ENCODE results near the gene PDLIM3. TPM values are rescaled to one million over a fixed set of nuclear protein-coding genes. Genes with fewer than 3 reads are reported as not detected.

Gene PDLIM3
- total RNA-seq, 1 donor from 2014 or later, result 265 TPM

DNA sequence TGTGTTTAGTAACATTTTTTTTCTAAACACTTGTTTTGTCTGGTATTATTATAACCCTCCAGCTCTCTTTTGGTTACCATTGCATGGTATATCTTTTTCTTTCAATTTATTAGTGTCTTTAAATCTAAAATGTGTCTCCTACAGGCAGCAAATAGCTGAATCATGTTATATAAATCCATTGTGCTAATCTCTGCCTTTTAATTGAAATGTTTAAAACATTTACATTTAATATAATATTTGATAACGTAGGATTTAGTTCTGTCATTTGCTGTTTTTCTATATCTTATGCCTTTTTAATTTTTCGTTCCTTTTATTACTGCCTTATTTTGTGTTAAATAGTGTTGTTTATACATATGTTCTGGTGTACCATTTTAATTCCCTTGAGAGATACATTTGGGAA lies 46.7 kb downstream of the PDLIM3 start:
- intact Hi-C loops (cut with DNase I), result no loop called here
- DNase-seq (ENCODE audit: low spot score), result no peak

DNA sequence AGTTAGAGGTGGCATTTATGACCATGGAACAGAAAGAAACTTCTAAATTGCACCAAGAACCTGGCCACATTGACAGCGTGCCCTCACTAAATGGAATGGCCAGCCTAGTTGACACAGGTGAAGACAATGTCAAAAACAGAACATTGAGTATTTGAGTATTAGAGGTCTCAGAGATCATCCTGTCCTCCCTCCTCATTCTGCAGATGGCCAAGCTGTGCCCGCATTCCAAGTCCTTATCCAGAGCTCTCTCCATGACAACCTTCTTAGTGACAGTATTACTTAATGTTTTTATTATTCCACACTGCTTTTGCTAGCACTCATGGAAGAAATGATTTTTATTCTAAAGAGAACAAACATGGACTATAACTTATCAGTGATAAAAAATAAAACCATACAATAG lies 53.9 kb downstream of the PDLIM3 start:
- intact Hi-C loops (cut with DNase I), result no loop called here
- no peak for DNase-seq (ENCODE audit: low spot score)

DNA sequence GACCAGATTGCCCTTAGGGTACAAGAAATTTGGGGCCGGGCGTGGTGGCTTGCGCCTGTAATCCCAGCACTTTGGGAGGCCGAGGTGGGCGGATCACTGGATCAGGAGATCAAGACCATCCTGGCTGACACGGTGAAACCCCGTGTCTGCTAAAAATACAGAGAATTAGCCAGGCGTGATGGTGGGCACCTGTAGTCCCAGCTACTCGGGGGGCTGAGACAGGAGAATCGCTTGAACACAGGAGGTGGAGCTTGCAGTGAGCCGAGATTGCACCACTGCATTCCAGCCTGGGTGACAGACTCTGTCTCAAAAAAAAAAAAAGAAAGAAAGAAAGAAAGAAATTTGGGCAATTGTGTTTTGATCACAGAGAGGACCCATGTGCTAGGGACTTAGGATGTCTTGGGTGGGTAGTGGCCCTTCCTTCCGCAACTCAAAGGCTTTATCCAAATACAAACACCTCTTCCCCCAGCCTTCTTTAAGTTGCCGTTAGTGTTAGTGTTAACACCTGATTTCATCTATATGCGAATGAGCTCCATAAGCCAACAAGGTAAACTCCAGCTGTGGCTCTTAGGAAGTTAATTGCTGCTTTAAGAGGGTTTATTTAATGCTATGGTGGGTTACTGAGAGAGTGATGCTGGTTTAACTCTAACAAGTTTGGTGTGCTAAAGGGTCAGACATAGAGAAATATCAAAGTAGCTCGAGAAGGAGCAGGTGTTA lies 55.1 kb downstream of the PDLIM3 start:
- no peak for DNase-seq (ENCODE audit: low spot score)
- intact Hi-C loops (cut with DNase I), result no loop called here

DNA sequence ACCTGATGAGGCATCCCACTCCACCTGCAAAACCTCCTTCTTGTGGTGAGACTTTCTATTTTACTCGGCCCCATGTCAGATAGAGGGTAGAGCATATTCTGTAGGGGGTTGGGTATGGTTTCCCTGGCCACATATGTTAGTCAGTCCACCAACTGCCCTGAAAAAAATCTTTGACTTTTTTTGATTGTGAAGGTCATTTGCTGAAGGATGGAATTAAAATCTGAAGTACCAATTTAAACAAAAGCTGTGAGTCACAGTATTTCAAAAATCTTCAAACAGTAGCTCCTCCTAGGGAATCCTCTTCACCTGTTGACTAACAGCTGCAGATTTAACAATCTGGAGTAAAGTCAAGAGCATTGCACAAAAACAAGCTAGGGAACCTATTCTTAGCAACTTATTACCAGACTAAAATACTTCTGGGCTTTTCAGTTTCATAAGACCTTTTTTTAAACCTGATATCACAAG lies 55.8 kb downstream of the PDLIM3 start:
- intact Hi-C loops (cut with DNase I), result no loop called here
- DNase-seq (ENCODE audit: low spot score), result no peak

DNA sequence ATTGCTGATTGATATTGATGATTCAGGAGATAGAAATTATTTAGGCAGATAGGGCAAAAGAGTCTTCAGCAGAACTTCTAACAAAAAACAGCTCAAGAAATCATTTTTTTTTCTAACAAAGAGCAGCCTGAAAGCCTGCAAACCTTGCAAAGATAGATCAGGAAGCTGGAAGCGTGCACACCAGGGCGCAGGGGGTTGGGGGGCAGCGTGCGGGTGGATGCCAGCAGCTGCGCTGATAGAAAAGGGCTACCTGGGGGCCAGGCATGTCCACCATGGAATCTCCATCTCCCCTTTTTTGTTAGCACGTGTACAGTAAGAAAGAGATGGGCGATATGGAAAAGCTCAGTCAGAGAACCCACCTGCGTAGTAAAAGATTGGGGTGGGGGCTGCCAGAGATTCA lies 62.1 kb downstream of the PDLIM3 start:
- intact Hi-C loops (cut with DNase I), result loop anchor here (5.0 kb wide), 3 partner anchors 39 to 271 kb away; partner anchors contain the start of genes CFAP97 and PDLIM3
- no peak for DNase-seq (ENCODE audit: low spot score)

DNA sequence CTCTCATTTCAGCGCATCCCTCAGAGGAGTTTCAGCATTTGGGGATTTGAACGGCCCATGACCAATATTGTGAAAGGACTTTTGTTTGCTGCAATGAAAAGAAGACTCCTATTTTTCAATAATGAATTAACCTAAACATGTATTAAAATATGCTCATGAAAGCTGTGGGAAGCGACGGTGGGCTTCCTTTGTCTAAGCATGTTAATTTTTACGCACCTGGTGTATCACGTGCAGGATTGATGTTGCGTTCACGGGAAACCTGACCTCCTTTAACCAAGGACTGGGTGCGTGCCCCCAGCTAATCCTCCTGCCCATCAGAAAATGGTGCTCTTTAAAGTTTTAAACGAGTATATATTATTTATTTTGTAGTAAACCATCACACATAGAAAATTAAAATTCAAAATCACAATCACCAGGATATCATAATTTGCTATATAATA lies 63.2 kb downstream of the PDLIM3 start:
- intact Hi-C loops (cut with DNase I), result loop anchor here (5.0 kb wide), 3 partner anchors 40 to 270 kb away; partner anchors contain the start of genes CFAP97 and PDLIM3
- no peak for DNase-seq (ENCODE audit: low spot score)

DNA sequence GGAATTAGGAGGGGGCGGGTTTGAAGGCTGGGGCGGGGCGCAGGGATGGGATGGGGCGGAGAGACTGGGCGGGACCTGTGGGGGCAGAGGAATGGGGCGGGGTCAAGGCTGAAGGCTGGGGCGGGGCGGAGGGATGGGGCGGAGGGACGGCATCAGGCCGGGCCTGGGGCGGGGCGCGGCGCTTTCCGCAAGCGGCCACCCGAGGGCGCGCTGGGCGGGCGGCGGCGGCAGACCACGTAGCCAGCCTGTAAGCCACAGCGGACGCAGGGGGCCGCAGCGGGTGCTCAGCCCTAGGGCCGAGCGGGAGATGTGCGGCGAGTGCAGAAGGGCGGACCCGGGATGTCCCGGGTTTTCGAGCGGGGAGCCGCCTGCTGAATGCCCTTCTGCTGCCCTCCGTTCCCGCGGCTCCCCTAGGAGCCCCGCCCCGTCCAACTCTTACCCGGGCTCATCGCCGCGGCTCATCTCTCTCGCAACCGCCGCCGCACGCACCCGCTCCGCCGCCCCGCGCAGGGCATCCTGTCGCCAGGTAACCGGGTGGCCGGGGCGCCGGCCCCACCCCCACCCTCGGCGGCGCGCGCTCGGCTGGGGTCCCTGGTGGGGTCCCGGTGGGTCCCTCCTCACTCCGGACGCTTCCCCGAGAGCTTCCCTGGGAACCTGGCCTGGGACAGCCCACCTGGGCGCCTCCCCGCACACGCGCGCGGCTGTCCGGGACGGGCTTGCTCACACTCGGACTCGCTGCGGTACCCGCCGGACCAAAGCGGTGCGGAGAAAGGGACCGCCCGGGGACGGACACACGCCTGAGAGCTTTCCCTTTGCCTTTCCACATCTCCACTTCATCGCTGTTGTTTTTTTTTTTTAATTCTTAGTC lies 63.8 kb downstream of the PDLIM3 start, which contains the start of gene CCDC110:
CCDC110 (minus strand) TSS at position 499 of the 868 bp plus-strand sequence; CDS start at position 449, 50 bp downstream.
- intact Hi-C loops (cut with DNase I), result loop anchor here (2.0 to 5.0 kb wide), 4 partner anchors 41 to 269 kb away; partner anchors contain the start of genes CFAP97 and PDLIM3
- DNase-seq (ENCODE audit: low spot score), result peak; percentile 96

DNA sequence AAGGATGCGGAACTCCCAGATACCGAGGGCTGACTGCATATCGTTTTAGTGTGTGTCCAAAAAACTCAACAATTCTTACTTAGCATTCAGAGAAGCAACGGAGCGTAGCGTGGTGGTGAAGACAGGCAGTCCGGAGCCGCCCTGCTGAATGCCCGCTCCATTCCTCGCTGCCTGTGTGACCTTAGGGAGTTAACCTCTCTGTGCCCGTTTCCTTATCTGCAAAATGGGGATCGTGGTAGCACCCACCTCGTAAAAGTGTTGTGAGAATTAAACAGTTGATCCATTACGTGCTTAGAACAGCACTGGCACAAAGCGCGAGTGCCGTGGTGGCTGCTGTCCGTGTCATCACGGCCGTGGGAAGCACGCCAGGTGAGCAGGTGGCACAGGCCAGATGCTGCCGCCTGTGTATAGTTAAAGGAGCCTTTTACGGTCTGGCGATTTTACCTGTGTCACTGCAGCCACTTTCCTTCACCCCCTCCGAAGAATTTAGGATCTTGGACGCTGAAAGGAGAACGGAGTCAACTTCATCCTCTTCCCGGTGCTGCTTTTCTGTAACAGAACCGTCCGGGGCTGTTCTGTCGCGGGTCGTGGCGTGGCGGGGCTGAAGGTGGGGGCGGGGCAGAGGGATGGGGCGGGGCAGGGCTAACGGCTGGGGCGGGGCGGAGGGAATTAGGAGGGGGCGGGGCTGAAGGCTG lies 64.7 kb downstream of the PDLIM3 start:
- DNase-seq (ENCODE audit: low spot score), result no peak
- intact Hi-C loops (cut with DNase I), result loop anchor here (2.0 to 5.0 kb wide), 4 partner anchors 42 to 268 kb away; partner anchors contain the start of genes CFAP97 and PDLIM3

DNA sequence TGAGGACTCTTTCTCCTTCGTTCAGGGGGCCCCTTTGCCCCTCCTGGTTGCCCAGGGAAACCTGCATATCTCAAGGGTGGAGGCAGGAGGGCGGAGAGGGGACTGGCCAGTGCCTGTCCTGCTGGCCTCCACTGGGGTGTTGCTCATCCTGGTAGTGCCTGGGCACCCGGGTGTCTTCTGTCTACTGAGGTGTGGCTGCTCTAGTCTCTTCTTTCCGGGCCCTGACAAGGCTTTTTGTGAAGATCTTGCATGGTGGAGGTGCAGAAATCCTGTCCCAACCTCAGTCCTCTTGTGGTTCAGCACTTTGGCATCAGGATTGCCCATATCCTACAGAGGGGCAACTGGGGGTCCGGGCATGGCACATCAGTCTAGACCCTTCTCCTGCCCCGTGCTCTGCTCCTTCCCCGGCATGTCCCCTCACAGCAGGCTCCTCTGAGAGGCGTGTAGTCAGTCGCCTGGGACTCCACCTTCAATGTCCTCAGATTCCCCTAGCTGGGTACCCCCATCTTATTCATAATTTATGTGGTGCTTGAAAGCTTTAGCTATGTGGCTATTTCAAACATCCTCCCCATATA lies 65.6 kb downstream of the PDLIM3 start:
- DNase-seq (ENCODE audit: low spot score), result no peak
- intact Hi-C loops (cut with DNase I), result loop anchor here (2.0 to 5.0 kb wide), 5 partner anchors 42 to 267 kb away; partner anchors contain the start of genes CFAP97, PDLIM3 and UFSP2

DNA sequence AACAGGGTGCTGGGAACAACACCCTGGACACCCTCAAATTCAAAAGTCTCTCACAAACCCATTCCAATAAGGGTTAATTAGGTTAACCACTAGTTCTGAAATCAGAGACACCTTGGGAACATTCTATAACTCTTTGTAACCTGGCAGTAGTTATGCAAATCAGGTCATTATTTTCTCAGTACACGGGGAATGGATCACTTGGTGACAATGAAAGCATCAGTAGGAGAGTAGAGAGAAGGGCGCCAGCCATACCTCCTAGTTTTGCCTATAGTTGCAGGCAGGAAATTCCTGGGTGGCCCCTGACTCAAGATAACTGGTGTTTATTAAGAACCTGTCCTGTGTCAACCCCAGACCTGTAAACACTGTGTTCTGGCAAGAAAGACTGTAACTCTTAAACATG lies 66.3 kb downstream of the PDLIM3 start:
- DNase-seq (ENCODE audit: low spot score), result no peak
- intact Hi-C loops (cut with DNase I), result loop anchor here (5.0 kb wide), 1 partner anchor 42 kb away; the partner anchor contains the start of gene UFSP2

DNA sequence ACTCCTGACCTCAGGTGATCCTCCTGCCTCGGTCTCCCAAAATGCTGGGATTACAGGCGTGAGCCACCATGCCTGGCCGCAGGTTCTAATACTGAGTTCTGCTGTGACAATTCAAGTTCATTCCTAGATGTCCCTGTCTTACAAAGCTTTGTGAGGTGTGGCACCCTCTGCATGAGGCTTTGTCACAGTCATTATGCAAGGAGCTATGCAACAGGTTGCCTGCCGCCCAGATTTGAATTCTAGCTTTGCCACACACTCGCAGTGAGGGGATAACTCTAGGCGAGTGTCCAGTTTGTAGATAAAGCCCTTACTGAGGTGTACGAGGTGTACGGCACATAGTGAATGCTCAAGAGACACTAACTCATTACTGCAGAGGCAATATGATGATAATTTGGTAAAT lies 67.3 kb downstream of the PDLIM3 start:
- intact Hi-C loops (cut with DNase I), result loop anchor here (5.0 kb wide), 1 partner anchor 41 kb away; the partner anchor contains the start of gene UFSP2
- no peak for DNase-seq (ENCODE audit: low spot score)

DNA sequence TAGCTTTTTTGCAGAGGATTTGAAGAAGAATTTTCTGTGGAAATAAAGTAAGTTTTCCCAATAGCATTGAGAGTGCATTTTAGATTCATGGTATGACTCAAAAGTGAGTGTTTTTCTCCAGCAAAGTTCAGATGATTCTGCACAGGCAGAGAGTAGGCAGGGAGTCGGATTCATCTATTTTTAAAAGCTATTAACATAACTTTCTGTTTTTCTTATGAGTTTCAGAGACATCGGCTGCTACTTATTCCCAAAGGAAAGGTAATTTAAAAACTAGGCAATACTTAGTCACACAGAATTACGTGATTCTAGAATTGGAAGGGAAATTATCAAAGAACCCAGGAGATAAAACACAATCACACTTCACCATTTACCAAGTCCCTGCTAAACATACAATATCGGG lies 68.2 kb downstream of the PDLIM3 start:
- no peak for DNase-seq (ENCODE audit: low spot score)
- intact Hi-C loops (cut with DNase I), result loop anchor here (5.0 kb wide), 1 partner anchor 40 kb away; the partner anchor contains the start of gene UFSP2

DNA sequence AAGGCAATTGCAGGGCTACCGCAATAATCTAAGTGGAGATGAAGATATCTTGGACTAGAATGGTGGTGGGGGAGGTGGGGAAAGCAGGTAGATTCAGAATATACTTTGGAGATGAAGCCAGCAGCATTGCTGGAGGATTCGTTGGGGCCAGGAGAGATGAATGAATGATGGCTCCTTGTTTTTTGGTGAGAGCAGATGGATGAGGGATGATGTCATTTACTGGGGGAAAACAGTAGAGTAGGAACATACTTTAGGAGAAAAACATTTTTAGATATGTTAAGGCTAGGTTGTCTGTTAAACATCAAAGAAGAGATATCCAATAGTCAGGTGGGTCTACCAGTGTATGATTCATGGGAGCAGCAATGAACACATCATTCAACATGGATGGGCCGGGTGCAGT lies 69.6 kb downstream of the PDLIM3 start:
- DNase-seq (ENCODE audit: low spot score), result no peak
- intact Hi-C loops (cut with DNase I), result loop anchor here (5.0 kb wide), 1 partner anchor 38 kb away; the partner anchor contains the start of gene UFSP2

DNA sequence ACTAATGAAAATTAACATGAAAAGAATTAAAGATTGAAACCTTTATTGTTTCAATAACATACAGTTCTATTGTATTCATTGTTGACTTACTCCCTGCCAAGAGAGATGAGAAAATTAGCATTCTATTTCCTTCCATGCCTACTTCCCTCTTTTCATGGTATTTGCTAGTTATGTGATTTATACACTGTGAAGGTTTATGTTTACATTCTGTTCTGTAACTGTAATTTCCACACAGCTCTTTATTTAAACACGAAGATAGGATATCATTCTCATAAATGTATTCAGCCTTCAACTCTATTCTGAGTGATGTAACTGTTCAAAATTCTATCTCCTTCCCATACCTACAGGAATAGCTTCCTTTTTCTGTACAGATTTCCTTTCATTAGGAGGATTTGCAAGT lies 70.4 kb downstream of the PDLIM3 start:
- intact Hi-C loops (cut with DNase I), result loop anchor here (5.0 kb wide), 1 partner anchor 38 kb away; the partner anchor contains the start of gene UFSP2
- no peak for DNase-seq (ENCODE audit: low spot score)

DNA sequence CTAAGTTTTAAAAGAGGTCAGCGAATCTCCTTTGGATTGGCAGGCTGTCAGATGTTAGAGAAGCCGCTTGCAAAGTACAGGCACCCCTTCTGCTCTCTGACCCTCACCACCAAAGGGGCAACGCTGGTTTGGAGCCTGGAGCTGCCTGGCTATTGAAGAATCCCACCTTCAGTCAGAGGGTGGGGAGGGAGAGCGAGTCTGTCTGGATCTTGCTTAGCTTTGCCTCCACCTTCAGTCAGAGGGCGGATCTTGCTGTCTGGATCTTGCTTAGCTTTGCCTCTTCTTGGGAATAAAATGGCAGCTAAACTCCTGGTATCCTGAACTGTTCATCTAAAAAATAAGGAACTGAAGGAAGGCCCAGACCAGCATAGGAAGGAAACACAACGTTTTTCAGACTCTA lies 71.1 kb downstream of the PDLIM3 start:
- DNase-seq (ENCODE audit: low spot score), result no peak
- intact Hi-C loops (cut with DNase I), result no loop called here

DNA sequence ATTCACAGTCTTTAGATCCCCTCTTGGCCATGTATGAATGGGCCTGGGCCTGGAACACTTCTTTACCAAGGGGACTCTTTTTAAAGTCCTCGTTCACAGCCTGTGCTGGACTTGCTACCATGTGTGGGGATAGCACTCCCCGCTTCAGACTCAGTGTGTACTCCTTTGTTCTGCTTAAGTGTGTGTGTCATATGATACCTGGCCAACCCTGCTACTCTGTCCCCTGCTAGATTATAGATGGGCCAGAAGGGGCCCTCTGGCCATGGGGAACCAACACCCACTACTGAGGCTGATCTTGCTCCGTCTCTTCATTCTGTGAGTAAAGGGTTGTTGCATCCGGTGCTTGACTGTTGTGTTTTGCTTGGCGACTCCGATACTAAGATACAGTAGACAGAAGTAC lies 71.8 kb downstream of the PDLIM3 start:
- intact Hi-C loops (cut with DNase I), result no loop called here

DNA sequence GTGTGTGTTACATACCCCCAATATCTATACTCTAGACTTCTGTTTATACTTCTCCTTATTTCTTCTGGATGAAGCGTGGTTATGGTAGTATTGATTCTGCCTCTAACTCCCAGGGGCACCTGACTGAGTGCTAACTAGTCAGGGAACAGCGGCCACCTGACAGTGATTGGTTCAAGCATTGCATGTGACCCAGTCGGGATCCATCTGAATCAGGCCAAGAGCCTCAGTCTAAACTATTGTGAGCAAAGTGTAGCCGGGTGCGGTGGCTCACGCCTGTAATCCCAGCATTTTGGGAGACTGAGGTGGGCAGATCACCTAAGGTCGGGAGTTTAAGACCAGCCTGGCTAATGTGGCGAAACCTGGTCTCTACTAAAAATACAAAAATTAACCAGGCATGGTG lies 73.7 kb downstream of the PDLIM3 start:
- DNase-seq (ENCODE audit: low spot score), result no peak
- intact Hi-C loops (cut with DNase I), result no loop called here

More for the DNA sequence above, 71.8 kb downstream of the PDLIM3 start:
- no peak for DNase-seq (ENCODE audit: low spot score)

DNA sequence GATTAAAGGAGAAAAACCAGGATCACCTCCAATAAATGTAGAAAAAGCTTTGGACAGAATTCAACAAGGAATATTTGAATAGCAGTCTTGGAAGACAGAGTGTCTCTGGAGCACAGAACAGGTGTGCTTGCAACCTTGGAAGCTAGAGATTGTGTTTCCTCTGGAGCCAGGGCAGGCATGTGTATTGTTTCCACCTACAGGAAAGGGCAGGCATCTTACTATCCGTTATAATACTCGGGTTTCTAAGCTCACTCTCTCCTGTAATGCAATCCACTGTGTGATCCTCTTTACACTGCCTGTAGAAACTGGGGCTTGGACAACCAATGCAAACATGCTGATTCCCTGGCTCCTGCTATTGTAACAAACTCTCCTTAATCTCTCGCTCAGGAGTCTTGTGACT lies 78.2 kb downstream of the PDLIM3 start:
- intact Hi-C loops (cut with DNase I), result no loop called here
- no peak for DNase-seq (ENCODE audit: low spot score)

DNA sequence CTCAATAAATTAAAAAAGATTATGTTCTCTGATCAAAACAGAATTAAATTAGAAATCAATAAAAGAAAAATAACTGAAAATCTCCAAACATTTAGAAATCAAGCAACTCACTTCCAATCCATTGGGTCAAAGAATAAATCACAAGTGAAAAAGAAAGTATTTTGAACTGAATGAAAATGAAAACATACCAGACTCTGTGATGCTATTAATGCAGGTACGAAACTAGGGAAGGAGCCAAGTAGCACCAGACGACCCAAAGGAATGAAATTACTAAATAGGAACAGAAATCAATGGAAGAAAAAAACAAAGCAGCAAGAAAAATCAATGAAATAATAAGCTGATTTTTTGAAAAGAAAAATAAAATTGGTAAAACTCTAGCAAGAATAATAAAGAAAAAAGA lies 79.2 kb downstream of the PDLIM3 start:
- intact Hi-C loops (cut with DNase I), result no loop called here
- DNase-seq (ENCODE audit: low spot score), result no peak
